OCI-LY7 (cell line): ENCODE measurements around the gene TTC16.

Source experiments
- CTCF ChIP-seq: fragments of 200-600 bp; sonication (generic); conservative IDR thresholded peaks from 2 replicates; pipeline ENCODE4 v1.5.1; 2014; ENCODE audit warnings: mild to moderate bottlenecking, antibody characterized with exemption, low read length, moderate library complexity, mixed read lengths
- EZH2phosphoT487 ChIP-seq: fragments of 200-600 bp; sonication (generic); IDR thresholded peaks from 2 replicates; pipeline ENCODE4 v1.6.1; 2018; ENCODE audit warnings: low read depth, borderline replicate concordance, mild to moderate bottlenecking, mixed run types, antibody characterized with exemption, low read length, moderate library complexity, mixed read lengths

- TF ChIP-seq CTCF: no peak
- no peak for TF ChIP-seq EZH2phosphoT487
Measured at GRCh38 chr9:127723444-127723843, 7.6 kb downstream of the TTC16 start.
